T-helper 2 cell treated with Interferon-gamma antibody and Interleukin-4, amounts not matched to agents 5 μg/mL and 100 μg/mL, for 36 hours (primary cell): ENCODE data around the gene CTDSPL.

Experiments used
- DNase-seq: peaks from one replicate; pipeline ENCODE4 v3.0.0; 2021; ENCODE audit warnings: low spot score
- H3K27ac Mint-ChIP-seq: one replicate; pipeline ENCODE4 v1.8.0; 2021; ENCODE audit warnings: mild to moderate bottlenecking, mixed read lengths
- H3K27me3 Mint-ChIP-seq: one replicate; pipeline ENCODE4 v1.8.0; 2021; ENCODE audit warnings: low read depth, mixed read lengths
- H3K36me3 Mint-ChIP-seq: one replicate; pipeline ENCODE4 v1.8.0; 2021; ENCODE audit warnings: low read depth, mixed read lengths
- H3K4me1 Mint-ChIP-seq: one replicate; pipeline ENCODE4 v1.8.0; 2021; ENCODE audit warnings: low read depth, mixed read lengths
- H3K4me3 Mint-ChIP-seq: one replicate; pipeline ENCODE4 v1.8.0; 2022; ENCODE audit warnings: mild to moderate bottlenecking, moderate library complexity, mixed read lengths
- H3K9me3 Mint-ChIP-seq: one replicate; pipeline ENCODE4 v1.8.0; 2021; ENCODE audit warnings: mixed read lengths

Gene CTDSPL

DNA sequence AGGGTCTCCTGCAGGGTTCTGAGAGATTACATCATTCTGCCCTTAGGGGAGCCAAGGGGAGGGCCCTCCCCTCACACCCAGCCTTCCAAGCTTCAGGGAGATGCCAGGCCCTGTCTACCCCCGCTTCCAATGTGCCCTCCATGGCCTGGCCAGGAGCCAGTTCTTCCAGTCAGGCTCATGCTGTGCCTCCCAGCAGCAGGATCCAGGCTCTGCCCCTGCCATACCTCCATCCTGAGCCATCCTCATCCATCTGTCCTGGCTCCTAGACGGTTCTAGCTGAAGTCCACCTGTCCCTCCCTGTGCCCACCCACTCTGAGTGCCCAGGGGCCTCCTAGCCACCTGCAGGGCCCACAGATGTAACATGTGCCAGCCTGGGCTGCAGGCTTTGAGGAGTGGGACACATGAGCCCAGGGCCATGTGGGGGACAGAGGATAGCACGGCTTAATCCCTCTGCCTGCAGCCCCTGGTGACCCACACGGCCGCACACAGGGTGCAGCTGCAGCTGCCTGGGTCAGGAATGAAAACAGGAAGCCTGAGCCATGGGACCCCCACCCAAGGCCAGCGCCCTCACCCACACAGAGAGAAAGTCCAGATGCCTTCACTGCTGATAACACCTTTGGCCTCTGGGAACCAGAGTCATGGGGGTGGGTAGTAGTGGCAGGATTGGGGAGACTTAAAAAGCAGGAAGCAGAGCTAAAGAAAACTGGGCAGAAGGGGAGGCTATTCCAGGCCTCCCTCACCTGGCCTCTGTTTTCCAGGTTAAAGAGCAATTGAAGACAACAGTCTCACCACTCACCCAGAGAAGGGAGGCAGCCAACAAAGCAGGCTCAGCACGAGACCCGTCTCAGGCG, 156.0 kb downstream of the CTDSPL start:
- H3K4me1 Mint-ChIP-seq: peaks cover 5% of the 10 kb centered on the region
- no peak overlapping the region for H3K4me3 Mint-ChIP-seq
- no peaks in the 10 kb centered on the region for H3K27me3 Mint-ChIP-seq
- no peak for DNase-seq
- H3K36me3 Mint-ChIP-seq: peaks cover 25% of the 10 kb centered on the region
- no peak overlapping the region for H3K27ac Mint-ChIP-seq
- H3K9me3 Mint-ChIP-seq: no peaks in the 10 kb centered on the region

DNA sequence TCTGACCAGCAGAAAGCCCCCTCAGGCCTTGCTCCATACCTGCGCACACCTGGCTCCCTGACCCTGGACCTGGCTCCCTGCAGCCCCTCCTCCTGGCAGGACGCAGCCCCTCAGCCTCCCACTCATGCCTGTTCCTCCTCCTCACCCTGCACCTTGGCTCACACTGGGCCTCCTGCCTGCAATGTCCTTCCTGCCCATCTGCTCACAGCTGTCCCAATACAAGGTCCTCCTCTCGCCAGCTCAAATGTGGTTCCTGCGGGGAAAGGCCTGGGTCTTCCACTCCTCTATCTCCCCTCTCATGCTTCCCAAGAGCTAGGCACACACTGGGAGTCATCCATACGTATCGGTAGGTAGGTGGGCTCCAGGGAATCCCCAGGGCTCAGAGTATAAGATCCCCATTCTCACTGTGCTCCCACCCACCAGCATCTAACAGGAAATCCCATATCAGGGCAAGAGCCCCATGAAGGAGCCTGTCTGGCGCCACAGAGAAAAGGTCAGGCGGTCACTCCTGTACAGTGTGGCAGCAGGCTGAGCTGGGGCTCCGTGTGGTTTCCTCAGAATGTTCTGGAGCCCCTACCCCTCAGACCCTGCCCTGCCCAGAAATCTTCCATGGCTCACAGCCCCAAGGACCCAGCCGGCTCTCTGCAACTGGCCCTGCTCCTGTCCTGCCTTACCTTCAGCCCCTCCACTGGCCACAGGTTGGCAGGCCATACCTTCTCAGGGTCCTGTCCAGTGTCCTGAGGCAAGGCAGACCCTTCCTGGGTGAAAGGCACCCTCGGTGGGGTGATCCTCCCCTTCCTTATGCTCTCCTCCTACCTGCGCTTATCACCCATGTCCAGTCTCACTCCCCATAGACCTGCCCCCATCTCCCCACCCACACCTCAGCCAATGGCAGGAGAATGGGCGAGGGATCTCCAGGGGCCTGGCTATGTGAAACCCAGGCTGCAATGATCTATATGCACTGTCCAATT, 156.9 kb downstream of the CTDSPL start:
- H3K4me1 Mint-ChIP-seq: peaks cover 11% of the 10 kb centered on the region
- H3K27me3 Mint-ChIP-seq: no peaks in the 10 kb centered on the region
- H3K27ac Mint-ChIP-seq: peak overlapping the region; percentile 41

DNA sequence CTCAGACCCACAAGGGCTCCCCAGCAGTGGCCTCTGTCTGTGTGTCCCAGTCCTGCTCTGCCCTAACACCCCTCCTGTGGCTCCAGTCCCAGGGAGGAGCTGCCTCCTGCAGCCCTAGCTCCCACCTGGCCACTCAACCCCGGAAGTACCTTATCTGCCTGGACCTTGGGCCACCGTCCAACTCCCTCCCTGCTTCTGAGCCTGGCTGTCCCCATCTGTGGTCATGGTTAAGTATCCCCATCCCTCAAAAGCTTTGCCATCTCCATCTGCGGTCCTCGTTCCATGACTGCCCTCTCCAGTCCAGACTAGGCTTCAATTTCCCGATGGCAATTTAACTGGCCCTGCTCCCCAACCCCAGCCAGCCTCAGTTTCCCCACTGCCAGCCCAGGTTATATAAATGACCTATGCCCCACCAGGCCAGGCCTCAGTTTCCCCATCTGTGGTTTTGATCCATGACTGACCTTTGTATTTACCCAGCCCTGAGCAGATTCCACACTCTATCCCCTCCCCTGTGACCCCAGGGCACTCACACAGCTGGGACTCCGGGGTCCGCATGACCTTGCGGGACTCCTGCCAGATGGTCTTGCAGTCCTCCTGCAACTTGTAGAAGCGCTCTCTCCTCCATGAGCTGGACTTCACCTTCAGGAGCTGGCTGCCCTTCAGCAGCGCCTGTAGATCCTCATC, 158.1 kb downstream of the CTDSPL start:
- peaks cover 18% of the 10 kb centered on the region for H3K4me1 Mint-ChIP-seq
- no peak for DNase-seq
- no peak overlapping the region for H3K27ac Mint-ChIP-seq
- peaks cover 23% of the 10 kb centered on the region for H3K36me3 Mint-ChIP-seq
- no peak overlapping the region for H3K4me3 Mint-ChIP-seq
- H3K27me3 Mint-ChIP-seq: no peaks in the 10 kb centered on the region
- no peaks in the 10 kb centered on the region for H3K9me3 Mint-ChIP-seq

More for the DNA sequence above, 156.9 kb downstream of the CTDSPL start:
- peaks cover 25% of the 10 kb centered on the region for H3K36me3 Mint-ChIP-seq
- no peak for DNase-seq
- H3K9me3 Mint-ChIP-seq: no peaks in the 10 kb centered on the region
- no peak overlapping the region for H3K4me3 Mint-ChIP-seq

GRCh38 chr3:38020342-38020726, 158.7 kb downstream of the CTDSPL start:
- Mint-ChIP-seq H3K4me1 (peaks cover 19% of the 10 kb centered on the region), H3K36me3 (peaks cover 18% of the 10 kb centered on the region), H3K4me3 (no peak overlapping the region), H3K27me3 (no peaks in the 10 kb centered on the region), H3K9me3 (no peaks in the 10 kb centered on the region), H3K27ac (no peak overlapping the region)
- DNase-seq: no peak

DNA sequence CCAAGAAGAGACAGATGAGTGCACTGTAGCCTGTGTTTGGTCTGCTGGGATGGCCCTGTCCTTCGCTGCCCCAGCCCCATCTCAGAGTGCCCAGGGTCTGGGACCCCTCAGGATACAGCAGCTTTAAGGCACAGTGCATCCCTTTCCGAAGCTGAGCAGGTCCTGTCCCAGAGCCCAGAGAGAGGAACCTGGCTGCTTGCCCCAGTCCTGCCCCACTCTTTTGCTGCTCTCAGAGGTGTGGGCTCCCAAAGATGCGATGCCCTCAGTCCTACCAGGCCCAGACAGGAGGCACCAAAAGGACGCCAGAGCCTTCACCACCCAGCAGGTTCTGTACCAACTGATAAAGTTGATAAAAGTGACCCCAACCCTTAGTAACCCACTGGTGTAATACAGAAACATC, 159.5 kb downstream of the CTDSPL start:
- H3K9me3 Mint-ChIP-seq: no peaks in the 10 kb centered on the region
- peaks cover 10% of the 10 kb centered on the region for H3K36me3 Mint-ChIP-seq
- no peak for DNase-seq
- H3K4me3 Mint-ChIP-seq: no peak overlapping the region
- peaks cover 25% of the 10 kb centered on the region for H3K4me1 Mint-ChIP-seq
- H3K27me3 Mint-ChIP-seq: peaks cover 2% of the 10 kb centered on the region
- H3K27ac Mint-ChIP-seq: no peak overlapping the region

- no peak overlapping the region for H3K4me3 Mint-ChIP-seq
- H3K27ac Mint-ChIP-seq: no peak overlapping the region
- H3K9me3 Mint-ChIP-seq: no peaks in the 10 kb centered on the region
- DNase-seq: no peak
- peaks cover 3% of the 10 kb centered on the region for H3K27me3 Mint-ChIP-seq
- H3K4me1 Mint-ChIP-seq: peaks cover 25% of the 10 kb centered on the region
- peaks cover 3% of the 10 kb centered on the region for H3K36me3 Mint-ChIP-seq
These were observed 160.6 kb downstream of the CTDSPL start for GRCh38 chr3:38022301-38022700.

GRCh38 chr3:38022896-38023709, 161.4 kb downstream of the CTDSPL start:
- H3K27ac Mint-ChIP-seq: peak overlapping the region; percentile 99
- H3K4me3 Mint-ChIP-seq: peak overlapping the region; percentile 81
- H3K4me1 Mint-ChIP-seq: peaks cover 25% of the 10 kb centered on the region
- no peak for DNase-seq
- H3K36me3 Mint-ChIP-seq: peaks cover 3% of the 10 kb centered on the region
- H3K27me3 Mint-ChIP-seq: peaks cover 11% of the 10 kb centered on the region
- H3K9me3 Mint-ChIP-seq: no peaks in the 10 kb centered on the region

DNA sequence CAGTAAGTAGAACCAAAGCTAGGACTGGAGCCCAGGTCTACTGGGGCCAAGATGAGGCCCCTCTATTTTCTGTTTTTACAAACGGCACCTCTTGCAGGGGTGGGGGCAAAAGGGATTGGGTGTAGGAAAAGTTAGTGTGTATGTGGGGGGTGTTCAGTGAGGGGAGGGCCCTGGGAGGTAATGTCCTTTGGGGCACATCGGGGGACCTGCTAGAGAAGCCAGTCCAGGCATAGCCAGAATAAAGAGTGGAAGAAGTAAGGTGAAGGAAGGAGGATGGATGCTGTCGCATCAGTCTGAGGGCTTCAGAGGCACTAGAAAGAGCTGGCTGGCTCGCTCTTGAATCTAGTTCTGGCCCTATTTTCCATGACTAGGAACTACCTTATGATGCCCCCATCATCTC, 165.2 kb downstream of the CTDSPL start:
- no peak overlapping the region for H3K4me3 Mint-ChIP-seq
- no peaks in the 10 kb centered on the region for H3K9me3 Mint-ChIP-seq
- peak overlapping the region; percentile 22 for H3K27ac Mint-ChIP-seq
- H3K36me3 Mint-ChIP-seq: no peaks in the 10 kb centered on the region
- peaks cover 28% of the 10 kb centered on the region for H3K27me3 Mint-ChIP-seq
- H3K4me1 Mint-ChIP-seq: peaks cover 39% of the 10 kb centered on the region
- DNase-seq: no peak

- peaks cover 29% of the 10 kb centered on the region for H3K27me3 Mint-ChIP-seq
- H3K27ac Mint-ChIP-seq: no peak overlapping the region
- no peak for DNase-seq
- no peaks in the 10 kb centered on the region for H3K9me3 Mint-ChIP-seq
- H3K4me1 Mint-ChIP-seq: peaks cover 39% of the 10 kb centered on the region
- H3K36me3 Mint-ChIP-seq: no peaks in the 10 kb centered on the region
- peak overlapping the region; percentile 63 for H3K4me3 Mint-ChIP-seq
These were observed 166.1 kb downstream of the CTDSPL start for GRCh38 chr3:38027466-38028465.

- H3K27me3 Mint-ChIP-seq: peaks cover 34% of the 10 kb centered on the region
- H3K36me3 Mint-ChIP-seq: peaks cover 2% of the 10 kb centered on the region
- H3K4me1 Mint-ChIP-seq: peaks cover 37% of the 10 kb centered on the region
- H3K4me3 Mint-ChIP-seq: peak overlapping the region; percentile 63
- no peak for DNase-seq
- H3K9me3 Mint-ChIP-seq: no peaks in the 10 kb centered on the region
- no peak overlapping the region for H3K27ac Mint-ChIP-seq
These were observed 167.1 kb downstream of the CTDSPL start for GRCh38 chr3:38028621-38029361.

DNA sequence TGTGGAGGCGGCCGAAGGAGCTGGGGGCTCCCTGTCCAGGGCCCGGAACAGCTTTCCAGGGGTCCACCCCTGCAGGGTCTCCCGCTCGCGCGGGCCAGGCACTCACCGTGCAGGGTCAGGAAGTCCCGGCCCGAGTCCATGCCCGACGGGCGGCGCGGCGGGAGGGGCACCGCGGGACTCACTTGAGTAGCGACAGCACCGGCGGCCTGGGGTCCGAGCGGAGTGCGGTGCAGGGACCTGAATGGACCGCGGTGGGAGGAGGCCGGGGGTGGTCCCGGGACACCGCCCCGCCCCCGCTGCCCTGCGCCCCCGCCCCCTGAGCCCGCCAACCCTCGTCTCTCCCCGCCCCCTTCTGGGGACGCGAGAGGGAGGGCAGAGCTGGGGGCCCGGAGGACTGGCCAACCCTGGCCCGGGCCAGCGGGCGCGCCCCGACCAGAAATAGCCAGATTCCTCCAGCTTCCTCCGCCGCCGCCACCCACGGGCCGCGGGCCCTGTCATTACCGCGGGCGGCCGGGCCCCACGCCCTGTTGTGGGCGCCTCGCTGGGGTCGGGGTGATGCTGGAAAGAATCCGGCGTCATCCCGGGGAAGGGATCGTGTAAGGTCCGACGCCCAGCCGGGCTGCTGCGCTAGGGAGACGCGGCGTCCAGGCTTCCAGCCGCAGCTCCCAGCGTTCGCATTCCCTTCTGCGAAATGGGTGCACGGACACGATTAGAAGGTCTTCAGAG, 167.9 kb downstream of the CTDSPL start, which contains the start of gene PLCD1:
PLCD1 (minus strand) TSS at position 243 of the 726 bp plus-strand sequence; CDS start at position 140, 103 bp downstream.
- peaks cover 4% of the 10 kb centered on the region for H3K36me3 Mint-ChIP-seq
- peaks cover 36% of the 10 kb centered on the region for H3K27me3 Mint-ChIP-seq
- H3K9me3 Mint-ChIP-seq: no peaks in the 10 kb centered on the region
- peak; percentile 28 for DNase-seq
- H3K4me1 Mint-ChIP-seq: peaks cover 35% of the 10 kb centered on the region
- H3K27ac Mint-ChIP-seq: no peak within 1 kb of the TSS
- H3K4me3 Mint-ChIP-seq: peak within 1 kb of the TSS; percentile 63
